GM18505 (cell line): Measurements from ENCODE around the gene TBCD.
"Not testable (repeated sequence)": the region's sequence is repeated elsewhere in the genome, so short reads cannot be mapped to it uniquely, and the experiment has no call there.

Experiments used
- ATAC-seq: cut with Tn5 transposase; IDR thresholded peaks from one replicate; pipeline ENCODE4 v1.9.1; 2021; ENCODE audit not compliant: unreplicated experiment
- POLR2A ChIP-seq: IDR thresholded peaks from 4 replicates; pipeline ENCODE4 v1.6.1; 2011; ENCODE audit warnings: borderline replicate concordance; ENCODE audit not compliant: insufficient read depth, insufficient read length; ENCODE audit errors: extremely low read depth

Gene TBCD

GRCh38 chr17:82737967-82738877 is 13.6 kb upstream of the TBCD start:
- TF ChIP-seq POLR2A, result no peak
- ATAC-seq, result no peak

- no peak for TF ChIP-seq POLR2A
- no peak for ATAC-seq
Observed at GRCh38 chr17:82740906-82741759, 10.7 kb upstream of the TBCD start.

DNA sequence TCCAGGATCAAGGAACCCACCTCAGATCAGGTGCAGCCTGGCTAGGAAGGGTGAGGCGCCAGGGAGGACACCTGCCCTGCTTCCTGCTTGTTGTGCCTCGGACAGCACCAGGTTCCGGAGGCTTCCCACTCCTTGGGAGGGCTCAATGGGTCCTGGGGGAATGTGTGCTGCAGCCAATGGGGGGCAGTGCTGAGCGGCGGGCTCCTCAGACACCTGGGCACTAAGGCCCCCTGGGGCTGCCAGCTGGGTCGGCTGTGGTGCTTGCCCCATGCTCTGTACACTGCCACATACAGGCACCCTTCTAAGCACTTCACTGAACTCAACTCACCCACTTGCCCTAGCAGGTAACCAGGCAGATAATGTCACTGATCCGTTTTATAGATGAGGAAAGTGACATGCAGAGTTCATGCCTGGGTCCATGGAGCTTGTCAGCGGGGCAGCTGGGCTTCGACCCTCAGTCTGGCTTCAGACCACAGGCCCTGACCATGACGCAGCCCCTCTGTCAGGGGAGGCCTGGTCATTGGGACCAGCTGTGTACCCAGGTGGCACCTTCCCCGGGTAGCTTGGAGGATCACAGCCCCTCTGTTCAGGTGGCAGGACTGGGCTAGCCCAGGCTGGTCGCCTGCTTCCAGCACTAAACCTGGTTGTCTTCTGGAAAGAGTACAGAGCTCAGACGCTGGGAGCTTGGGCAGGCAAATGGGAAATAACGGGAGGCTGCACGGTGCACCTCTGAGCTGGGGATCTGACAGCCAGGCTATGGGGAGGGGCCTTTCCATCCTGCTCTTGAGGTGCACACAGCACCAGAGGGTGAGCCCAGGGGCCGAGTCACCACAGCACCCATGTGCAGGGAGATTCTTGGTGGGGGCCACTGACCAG is 8.3 kb upstream of the TBCD start:
- ATAC-seq, result no peak
- no peak for TF ChIP-seq POLR2A

- ATAC-seq, result not testable (repeated sequence)
Observed at GRCh38 chr17:82744736-82745135, 7.1 kb upstream of the TBCD start.

GRCh38 chr17:82745524-82745923 is 6.3 kb upstream of the TBCD start:
- ATAC-seq, result no peak
- TF ChIP-seq POLR2A, result no peak

- TF ChIP-seq POLR2A, result no peak
- no peak for ATAC-seq
Observed at GRCh38 chr17:82748756-82749155, 3.1 kb upstream of the TBCD start.

DNA sequence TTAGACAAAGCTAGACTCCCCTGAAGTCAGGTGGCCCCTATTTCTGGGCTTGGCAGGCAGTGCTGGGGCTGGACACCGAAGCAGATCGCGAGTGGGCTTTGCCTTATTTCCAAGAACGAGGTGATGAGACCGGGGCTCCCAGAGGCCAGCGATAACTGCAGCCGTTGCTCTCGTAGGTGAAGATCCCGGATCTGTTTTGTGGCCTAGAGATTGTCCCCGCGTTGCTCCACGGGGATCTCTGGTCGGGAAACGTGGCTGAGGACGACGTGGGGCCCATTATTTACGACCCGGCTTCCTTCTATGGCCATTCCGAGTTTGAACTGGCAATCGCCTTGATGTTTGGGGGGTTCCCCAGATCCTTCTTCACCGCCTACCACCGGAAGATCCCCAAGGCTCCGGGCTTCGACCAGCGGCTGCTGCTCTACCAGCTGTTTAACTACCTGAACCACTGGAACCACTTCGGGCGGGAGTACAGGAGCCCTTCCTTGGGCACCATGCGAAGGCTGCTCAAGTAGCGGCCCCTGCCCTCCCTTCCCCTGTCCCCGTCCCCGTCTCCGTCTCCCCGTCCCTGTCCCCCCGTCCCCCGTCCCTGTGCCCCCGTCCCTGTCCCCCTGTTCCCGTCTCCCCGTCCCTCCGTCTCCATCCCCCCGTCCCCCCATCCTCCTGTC is 1.5 kb upstream of the TBCD start:
- no peak for ATAC-seq
- TF ChIP-seq POLR2A, result no peak

DNA sequence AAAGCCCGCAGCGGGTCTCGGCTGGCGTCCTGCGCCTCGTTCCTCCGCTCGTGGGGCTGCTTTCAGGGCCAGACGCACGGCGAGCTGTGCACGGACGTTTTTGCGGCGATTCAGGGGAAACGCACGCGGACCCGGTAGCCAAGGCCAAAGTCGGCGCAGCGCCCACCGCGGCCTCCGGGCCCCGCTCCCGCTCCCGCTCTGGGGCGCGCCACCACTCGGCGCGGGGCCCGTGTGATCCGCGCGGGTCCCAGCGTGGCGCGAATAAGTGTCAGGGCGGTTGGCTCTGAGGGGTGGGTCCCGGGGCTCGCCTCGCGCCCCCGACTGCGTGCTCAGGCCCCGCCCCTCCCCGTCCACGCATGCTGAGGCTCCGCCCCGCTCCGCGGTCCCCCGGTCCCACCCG is 694 bp upstream of the TBCD start:
- ATAC-seq, result peak; percentile 31
- no peak for TF ChIP-seq POLR2A

DNA sequence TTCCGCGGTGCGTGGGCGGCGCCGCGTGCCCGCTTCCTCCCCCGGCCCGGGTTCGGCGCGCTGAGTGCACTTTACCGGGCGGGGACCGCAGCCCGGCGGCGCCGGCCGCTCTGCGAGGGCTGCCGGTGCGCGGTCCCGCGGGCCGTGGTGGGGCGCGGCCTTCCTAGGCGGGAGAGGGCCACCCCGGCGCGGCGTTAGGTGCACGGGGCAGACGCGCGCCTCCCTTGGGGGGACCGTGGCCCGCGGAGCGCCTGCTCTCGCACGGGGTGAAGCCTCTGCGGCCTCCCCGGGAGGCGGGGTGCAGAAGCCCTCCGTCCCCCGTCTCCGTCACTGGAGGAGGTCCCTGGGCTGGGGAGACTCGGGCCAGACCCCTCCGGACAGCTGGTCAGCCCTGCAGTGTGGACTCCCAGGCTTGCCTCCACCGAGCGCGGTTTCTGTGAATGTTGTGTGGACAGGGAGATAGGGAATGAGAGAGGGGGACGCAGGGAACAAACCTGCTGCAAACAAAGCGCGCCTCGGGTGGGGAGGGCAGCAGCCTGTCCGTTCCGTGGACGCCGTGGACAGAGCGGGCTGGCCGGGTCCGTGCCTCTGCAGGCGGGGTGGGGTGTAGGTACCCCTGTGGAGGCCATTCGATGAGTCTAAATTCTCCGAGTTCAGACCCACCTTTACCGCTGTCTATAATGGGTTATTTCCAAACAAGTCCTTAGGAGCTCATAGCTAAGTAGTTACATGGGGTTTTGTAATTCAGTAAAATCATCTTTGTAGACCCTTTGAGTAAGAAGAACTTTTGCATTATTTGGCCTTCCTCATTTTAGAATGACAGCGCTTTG is 721 bp downstream of the TBCD start:
- TF ChIP-seq POLR2A, result no peak
- peak; percentile 30 for ATAC-seq

DNA sequence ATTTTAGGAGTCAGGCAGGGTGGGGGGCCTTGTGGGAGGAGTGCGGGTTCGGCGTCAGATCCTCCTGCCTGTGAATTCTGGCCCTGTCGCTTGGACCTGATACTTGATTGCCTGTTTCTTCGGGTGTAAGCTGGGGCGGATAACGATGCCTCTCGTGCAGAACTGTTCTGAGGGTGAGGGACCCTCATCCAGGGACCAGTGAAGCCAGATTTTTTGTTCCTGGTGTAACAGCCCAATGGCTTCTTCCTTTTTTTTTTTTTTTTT is 1.3 kb downstream of the TBCD start:
- no peak for TF ChIP-seq POLR2A
- ATAC-seq, result no peak

GRCh38 chr17:82754297-82755208 is 2.7 kb downstream of the TBCD start:
- ATAC-seq, result no peak
- TF ChIP-seq POLR2A, result no peak
